ENCODE results near the gene LYZL6.

LYZL6 gene

GRCh38 chr17:35943537-35943936 lies at the start of gene LYZL6:
LYZL6 (minus strand) TSS chr17:35943713; CDS start chr17:35939356, 4,357 bp downstream.
- DNase-seq (ENCODE audit: low spot score): no peak

GRCh38 chr17:35991075-35991474 lies 47.6 kb upstream of the LYZL6 start:
- DNase-seq (ENCODE audit: low spot score): no peak

- DNase-seq (ENCODE audit: low spot score): no peak
These were observed 44.7 kb upstream of the LYZL6 start for GRCh38 chr17:35988164-35988563.

- no peak for DNase-seq (ENCODE audit: low spot score)
These were observed 43.1 kb upstream of the LYZL6 start, which contains the start of gene CCL14 for GRCh38 chr17:35986643-35987042. CCL14 (minus strand) TSS chr17:35986729; CDS start chr17:35986649, 80 bp downstream.

GRCh38 chr17:35984140-35984539 lies 40.6 kb upstream of the LYZL6 start:
- DNase-seq (ENCODE audit: low spot score): no peak

GRCh38 chr17:35982409-35983191 lies 39.1 kb upstream of the LYZL6 start:
- DNase-seq (ENCODE audit: low spot score): no peak

GRCh38 chr17:35981908-35982330 lies 38.4 kb upstream of the LYZL6 start:
- DNase-seq (ENCODE audit: low spot score): peak; percentile 43

GRCh38 chr17:35981246-35981645 lies 37.7 kb upstream of the LYZL6 start, which contains the start of gene CCL16:
CCL16 (minus strand) TSS chr17:35981497; CDS start chr17:35981420, 77 bp downstream.
- peak; percentile 24 for DNase-seq (ENCODE audit: low spot score)

GRCh38 chr17:35978346-35978745 lies 34.8 kb upstream of the LYZL6 start:
- DNase-seq (ENCODE audit: low spot score): no peak

- DNase-seq (ENCODE audit: low spot score): no peak
These were observed 34.0 kb upstream of the LYZL6 start for GRCh38 chr17:35977509-35977908.

- DNase-seq (ENCODE audit: low spot score): no peak
These were observed 30.1 kb upstream of the LYZL6 start for GRCh38 chr17:35973333-35974260.

GRCh38 chr17:35972945-35973332 lies 29.4 kb upstream of the LYZL6 start:
- no peak for DNase-seq (ENCODE audit: low spot score)

GRCh38 chr17:35972535-35972934 lies 29.0 kb upstream of the LYZL6 start:
- no peak for DNase-seq (ENCODE audit: low spot score)

- no peak for DNase-seq (ENCODE audit: low spot score)
These were observed 28.6 kb upstream of the LYZL6 start for GRCh38 chr17:35972066-35972465.

GRCh38 chr17:35969558-35970380 lies 26.3 kb upstream of the LYZL6 start:
- DNase-seq (ENCODE audit: low spot score): peak; percentile 82

- DNase-seq (ENCODE audit: low spot score): no peak
These were observed 25.1 kb upstream of the LYZL6 start for GRCh38 chr17:35968520-35969054.

GRCh38 chr17:35965272-35965671 lies 21.8 kb upstream of the LYZL6 start:
- no peak for DNase-seq (ENCODE audit: low spot score)

GRCh38 chr17:35963663-35964062 lies 20.1 kb upstream of the LYZL6 start:
- no peak for DNase-seq (ENCODE audit: low spot score)

- DNase-seq (ENCODE audit: low spot score): no peak
These were observed 10.2 kb upstream of the LYZL6 start for GRCh38 chr17:35953720-35954119.

GRCh38 chr17:35949401-35949800 lies 5.9 kb upstream of the LYZL6 start:
- no peak for DNase-seq (ENCODE audit: low spot score)

- DNase-seq (ENCODE audit: low spot score): no peak
These were observed 4.6 kb upstream of the LYZL6 start for GRCh38 chr17:35948092-35948491.
